ENCODE data around the gene CREB1. TPM values are rescaled to one million over a fixed set of nuclear protein-coding genes. Genes with fewer than 3 reads are reported as not detected.
A peak's percentile ranks its signal among the peaks of the same experiment; 100 is the strongest.

CREB1 gene
- total RNA-seq, 1 donor from 2014 or later, result 164 TPM

DNA sequence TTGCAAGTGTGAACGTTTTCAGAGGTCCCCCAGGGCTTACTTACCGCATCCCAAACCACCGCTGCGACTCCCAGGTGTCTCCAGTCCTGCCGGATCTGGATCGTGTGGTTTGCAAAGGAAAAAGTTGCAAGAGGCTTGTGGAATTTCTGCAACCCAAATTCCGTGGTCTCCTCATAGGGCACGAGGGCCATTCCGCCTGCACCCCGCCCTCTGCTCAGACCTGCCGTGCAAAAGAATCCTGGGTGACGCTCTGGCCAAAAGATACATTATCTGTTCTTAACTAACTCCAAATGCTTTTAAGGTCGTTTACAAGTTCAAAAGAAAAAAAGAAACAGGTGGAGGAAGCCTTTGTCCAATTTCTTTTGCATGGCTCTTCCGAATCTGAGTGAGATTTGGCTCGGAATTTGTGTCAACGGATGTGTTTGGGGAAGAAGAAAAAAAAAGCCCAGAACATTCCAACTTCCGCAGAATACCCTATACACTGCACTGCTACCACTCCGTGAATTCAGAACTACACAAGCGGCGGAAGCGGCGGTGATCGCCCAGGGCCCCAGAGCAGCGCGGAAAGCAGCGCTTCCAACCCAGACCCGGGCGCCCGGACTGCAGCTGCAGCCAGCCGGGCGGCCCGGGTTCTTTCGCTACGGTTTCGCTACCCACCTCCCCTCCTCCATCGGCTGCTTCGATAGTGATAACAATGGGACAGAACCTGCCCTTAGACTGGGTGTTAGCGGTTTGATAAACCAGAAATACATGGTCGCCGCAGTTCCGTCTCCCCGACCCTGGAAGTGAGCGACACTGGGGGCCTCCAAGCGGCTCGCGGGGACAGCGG is 94.6 kb downstream of the CREB1 start:
- peak overlapping the region; percentile 36 for H3K27ac ChIP-seq
- peak; percentile 83 for DNase-seq (ENCODE audit: low spot score)
- TF ChIP-seq EZH2 (IDR thresholded peaks at IDR 0.05) (peak; percentile 29), EZH2phosphoT487 (IDR thresholded peaks at IDR 0.05) (no peak)
- TF ChIP-seq, protein P1, sequence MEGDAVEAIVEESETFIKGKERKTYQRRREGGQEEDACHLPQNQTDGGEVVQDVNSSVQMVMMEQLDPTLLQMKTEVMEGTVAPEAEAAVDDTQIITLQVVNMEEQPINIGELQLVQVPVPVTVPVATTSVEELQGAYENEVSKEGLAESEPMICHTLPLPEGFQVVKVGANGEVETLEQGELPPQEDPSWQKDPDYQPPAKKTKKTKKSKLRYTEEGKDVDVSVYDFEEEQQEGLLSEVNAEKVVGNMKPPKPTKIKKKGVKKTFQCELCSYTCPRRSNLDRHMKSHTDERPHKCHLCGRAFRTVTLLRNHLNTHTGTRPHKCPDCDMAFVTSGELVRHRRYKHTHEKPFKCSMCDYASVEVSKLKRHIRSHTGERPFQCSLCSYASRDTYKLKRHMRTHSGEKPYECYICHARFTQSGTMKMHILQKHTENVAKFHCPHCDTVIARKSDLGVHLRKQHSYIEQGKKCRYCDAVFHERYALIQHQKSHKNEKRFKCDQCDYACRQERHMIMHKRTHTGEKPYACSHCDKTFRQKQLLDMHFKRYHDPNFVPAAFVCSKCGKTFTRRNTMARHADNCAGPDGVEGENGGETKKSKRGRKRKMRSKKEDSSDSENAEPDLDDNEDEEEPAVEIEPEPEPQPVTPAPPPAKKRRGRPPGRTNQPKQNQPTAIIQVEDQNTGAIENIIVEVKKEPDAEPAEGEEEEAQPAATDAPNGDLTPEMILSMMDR (IDR thresholded peaks at IDR 0.05), result no peak
- no peaks in the 10 kb centered on the region for H3K9me3 ChIP-seq (ENCODE audit: low read depth)
- H3K36me3 Mint-ChIP-seq, result peaks cover 21% of the 10 kb centered on the region
- H3K36me3 ChIP-seq, result peaks cover 10% of the 10 kb centered on the region
- peak overlapping the region; percentile 93 for H2AFZ ChIP-seq (replicated peaks)
- no peaks in the 10 kb centered on the region for H3K9me3 Mint-ChIP-seq
- peak overlapping the region; percentile 60 for H3K27ac Mint-ChIP-seq
- H3K27me3 Mint-ChIP-seq (ENCODE audit: insufficient read depth, low read depth), result peaks cover 5% of the 10 kb centered on the region
- H4K20me1 ChIP-seq (ENCODE audit: low read depth), result no peaks in the 10 kb centered on the region
- H3K4me3 Mint-ChIP-seq, result peak overlapping the region; percentile 92
- H3K79me2 ChIP-seq (ENCODE audit: low read depth), result peaks cover 20% of the 10 kb centered on the region
- peaks cover 34% of the 10 kb centered on the region for H3F3A ChIP-seq (ENCODE audit: low read depth)
- peak overlapping the region; percentile 93 for H3K4me3 ChIP-seq
- peaks cover 6% of the 10 kb centered on the region for H3K4me1 ChIP-seq
- H3K9ac ChIP-seq, result peak overlapping the region; percentile 34
- H3K4me1 Mint-ChIP-seq, result peaks cover 16% of the 10 kb centered on the region
- peaks cover 10% of the 10 kb centered on the region for H3K27me3 ChIP-seq
- H3K4me2 ChIP-seq, result peak overlapping the region; percentile 83

DNA sequence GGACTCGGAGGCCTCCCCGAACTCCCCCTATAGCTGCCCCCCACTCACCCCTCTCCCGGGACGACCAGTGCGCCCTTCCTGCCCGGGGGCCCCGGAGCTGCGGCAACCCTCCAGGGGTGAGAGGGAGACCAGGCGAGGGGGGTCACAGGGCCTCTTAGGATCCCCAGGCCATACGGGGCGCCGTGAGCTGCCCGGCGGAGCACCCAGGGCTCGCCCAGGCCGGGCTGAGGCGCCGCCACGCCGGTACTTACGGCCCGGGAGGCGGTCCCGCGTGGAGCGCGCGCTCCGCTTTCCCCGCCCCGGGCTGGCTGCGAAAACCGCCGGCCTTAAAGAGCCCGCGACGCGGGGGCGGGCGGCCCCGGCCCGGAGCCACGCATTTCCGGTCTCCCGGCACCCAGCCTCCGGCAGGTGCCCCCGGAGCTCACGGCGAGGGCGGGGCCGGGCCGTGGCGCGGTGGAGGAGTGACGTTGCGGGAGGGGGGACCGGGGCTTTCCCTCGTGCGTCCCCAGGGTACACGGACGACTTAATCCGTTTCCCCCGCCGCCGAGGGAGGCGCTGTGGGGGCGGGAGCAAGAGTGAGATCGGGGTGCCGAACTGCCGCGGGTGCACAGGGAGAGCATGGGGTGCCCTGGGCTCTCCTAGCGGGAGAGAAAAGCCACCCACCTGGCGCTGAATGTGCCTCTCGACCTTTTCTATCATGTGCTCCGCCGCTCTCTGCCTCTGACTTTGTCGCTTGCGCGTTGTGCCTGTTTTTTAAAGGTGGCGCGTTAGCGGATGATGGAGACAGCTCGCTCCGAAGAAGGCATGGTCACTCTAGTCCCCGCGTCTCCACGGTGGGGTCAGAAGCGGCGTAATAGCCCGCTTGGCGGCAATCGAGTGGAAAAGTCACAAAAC is 95.5 kb downstream of the CREB1 start, which contains the start of gene METTL21A:
Gene METTL21A (minus strand): TSS at position 381 of the 894 bp plus-strand sequence. CDS start 1,019 bp downstream, outside the sequence.
- Histone ChIP-seq H3K27ac (peak within 1 kb of the TSS; percentile 36), H3F3A (ENCODE audit: low read depth) (peaks cover 34% of the 10 kb centered on the region), H3K36me3 (peaks cover 10% of the 10 kb centered on the region), H2AFZ (replicated peaks) (peak within 1 kb of the TSS; percentile 93), H4K20me1 (ENCODE audit: low read depth) (no peaks in the 10 kb centered on the region), H3K9ac (peak within 1 kb of the TSS; percentile 34), H3K4me1 (peaks cover 6% of the 10 kb centered on the region), H3K9me3 (ENCODE audit: low read depth) (no peaks in the 10 kb centered on the region), H3K4me2 (peak within 1 kb of the TSS; percentile 83), H3K4me3 (peak within 1 kb of the TSS; percentile 93), H3K27me3 (peaks cover 10% of the 10 kb centered on the region), H3K79me2 (ENCODE audit: low read depth) (peaks cover 20% of the 10 kb centered on the region)
- peaks cover 16% of the 10 kb centered on the region for H3K4me1 Mint-ChIP-seq
- H3K36me3 Mint-ChIP-seq, result peaks cover 17% of the 10 kb centered on the region
- H3K9me3 Mint-ChIP-seq, result no peaks in the 10 kb centered on the region
- H3K27ac Mint-ChIP-seq, result peak within 1 kb of the TSS; percentile 74
- no peak for TF ChIP-seq EZH2phosphoT487 (IDR thresholded peaks at IDR 0.05)
- TF ChIP-seq, protein P1 (IDR thresholded peaks at IDR 0.05), result peak; percentile 43
- peaks cover 5% of the 10 kb centered on the region for H3K27me3 Mint-ChIP-seq (ENCODE audit: insufficient read depth, low read depth)
- H3K4me3 Mint-ChIP-seq, result peak within 1 kb of the TSS; percentile 98
- DNase-seq (ENCODE audit: low spot score), result peak; percentile 80

DNA sequence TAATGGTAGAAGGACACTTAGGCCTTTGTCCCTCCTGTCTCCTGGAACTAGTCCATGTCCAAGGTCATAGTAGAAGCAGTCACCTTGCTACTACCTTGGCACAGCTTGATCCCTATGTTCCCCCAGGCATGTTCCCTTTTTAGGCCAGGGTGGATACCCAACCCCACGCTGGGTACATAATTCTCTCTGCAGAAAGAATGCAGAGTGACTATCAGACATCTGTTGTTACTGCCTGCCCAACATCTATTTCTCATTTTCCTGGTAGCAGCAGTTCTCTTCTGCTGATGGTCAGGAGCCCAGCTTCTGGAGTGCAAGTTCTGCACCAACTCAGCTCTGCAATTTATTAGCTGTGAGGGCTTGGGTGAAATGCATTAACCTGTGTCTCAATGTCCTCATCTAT is 99.8 kb downstream of the CREB1 start:
- H3K4me1 Mint-ChIP-seq, result peaks cover 6% of the 10 kb centered on the region
- Histone ChIP-seq H3K27ac (no peak overlapping the region), H3K27me3 (peaks cover 10% of the 10 kb centered on the region), H3F3A (ENCODE audit: low read depth) (peaks cover 36% of the 10 kb centered on the region), H3K4me2 (no peak overlapping the region), H3K9ac (no peak overlapping the region), H3K36me3 (no peaks in the 10 kb centered on the region), H3K4me3 (no peak overlapping the region), H2AFZ (replicated peaks) (no peak overlapping the region), H4K20me1 (ENCODE audit: low read depth) (no peaks in the 10 kb centered on the region), H3K79me2 (ENCODE audit: low read depth) (peaks cover 2% of the 10 kb centered on the region), H3K4me1 (no peaks in the 10 kb centered on the region), H3K9me3 (ENCODE audit: low read depth) (no peaks in the 10 kb centered on the region)
- DNase-seq (ENCODE audit: low spot score), result no peak
- no peak for TF ChIP-seq EZH2 (IDR thresholded peaks at IDR 0.05)
- TF ChIP-seq EZH2phosphoT487 (IDR thresholded peaks at IDR 0.05), result no peak
- TF ChIP-seq, protein P1 (IDR thresholded peaks at IDR 0.05), result no peak
- H3K4me3 Mint-ChIP-seq, result no peak overlapping the region
- peaks cover 3% of the 10 kb centered on the region for H3K27me3 Mint-ChIP-seq (ENCODE audit: insufficient read depth, low read depth)
- no peaks in the 10 kb centered on the region for H3K36me3 Mint-ChIP-seq
- H3K27ac Mint-ChIP-seq, result no peak overlapping the region
- H3K9me3 Mint-ChIP-seq, result no peaks in the 10 kb centered on the region

All from neural progenitor cell (in vitro differentiated cells).